ENCODE measurements around the gene CREBBP. TPM values are rescaled to one million over a fixed set of nuclear protein-coding genes. Genes with fewer than 3 reads are reported as not detected.
A peak's percentile ranks its signal among the peaks of the same experiment; 100 is the strongest.
"Not testable (repeated sequence)": the region's sequence is repeated elsewhere in the genome, so short reads cannot be mapped to it uniquely, and the experiment has no call there.

The CREBBP gene
- total RNA-seq, 1 donor from 2014 or later = 53.0 TPM

GRCh38 chr16:3717235-3718018, 163.1 kb downstream of the CREBBP start, which contains the start of gene TRAP1:
Gene TRAP1 (minus strand): TSS chr16:3717524. CDS start chr16:3717508, 16 bp downstream.
- Mint-ChIP-seq H3K4me3 (ENCODE audit: unreplicated experiment) (peak within 1 kb of the TSS; percentile 92), H3K27ac (ENCODE audit: unreplicated experiment) (peak within 1 kb of the TSS; percentile 93), H3K36me3 (ENCODE audit: low read depth, unreplicated experiment) (peaks cover 7% of the 10 kb centered on the region), H3K27me3 (ENCODE audit: low read depth, unreplicated experiment) (no peaks in the 10 kb centered on the region), H3K4me1 (ENCODE audit: low read depth, unreplicated experiment) (peaks cover 10% of the 10 kb centered on the region), H3K9me3 (ENCODE audit: unreplicated experiment) (no peaks in the 10 kb centered on the region)
- TF ChIP-seq CTCF (IDR thresholded peaks at IDR 0.05; ENCODE audit: insufficient read depth, low read depth, low read length) = no peak
- TF ChIP-seq EZH2 (IDR thresholded peaks at IDR 0.05; ENCODE audit: insufficient read depth, low read length) = no peak
- Histone ChIP-seq H3K27me3 (ENCODE audit: insufficient read depth, low read length) (no peaks in the 10 kb centered on the region), H3K4me3 (ENCODE audit: insufficient read depth, low read depth, low read length) (peak within 1 kb of the TSS; percentile 74), H3K79me2 (ENCODE audit: insufficient read depth, low read length) (peaks cover 44% of the 10 kb centered on the region), H4K20me1 (ENCODE audit: insufficient read depth, low read length) (peaks cover 23% of the 10 kb centered on the region), H3K9ac (ENCODE audit: low read length) (peak within 1 kb of the TSS; percentile 93), H3K4me2 (ENCODE audit: low read length) (peak within 1 kb of the TSS; percentile 96), H2AFZ (ENCODE audit: low read depth, low read length) (peak within 1 kb of the TSS; percentile 97), H3K27ac (ENCODE audit: low read depth, low read length) (peak within 1 kb of the TSS; percentile 85), H3K4me1 (ENCODE audit: insufficient read depth, low read length) (peaks cover 14% of the 10 kb centered on the region), H3K36me3 (ENCODE audit: insufficient read depth, low read length) (no peaks in the 10 kb centered on the region), H3K9me3 (ENCODE audit: insufficient read depth, low read depth, low read length) (no peaks in the 10 kb centered on the region)
- no peak for FAIRE-seq
- peak; percentile 54 for DNase-seq (ENCODE audit: low read depth)

GRCh38 chr16:3716831-3717234, 163.7 kb downstream of the CREBBP start:
- DNase-seq (ENCODE audit: low read depth) (no peak), FAIRE-seq (no peak)
- peak overlapping the region; percentile 57 for H3K27ac ChIP-seq (ENCODE audit: low read depth, low read length)

GRCh38 chr16:3715430-3715829, 165.1 kb downstream of the CREBBP start:
- Histone ChIP-seq H3K4me3 (ENCODE audit: insufficient read depth, low read depth, low read length) (no peak overlapping the region), H3K4me1 (ENCODE audit: insufficient read depth, low read length) (peaks cover 14% of the 10 kb centered on the region), H3K36me3 (ENCODE audit: insufficient read depth, low read length) (no peaks in the 10 kb centered on the region), H3K27me3 (ENCODE audit: insufficient read depth, low read length) (no peaks in the 10 kb centered on the region), H3K9ac (ENCODE audit: low read length) (no peak overlapping the region), H4K20me1 (ENCODE audit: insufficient read depth, low read length) (peaks cover 30% of the 10 kb centered on the region), H3K4me2 (ENCODE audit: low read length) (no peak overlapping the region), H3K27ac (ENCODE audit: low read depth, low read length) (no peak overlapping the region), H2AFZ (ENCODE audit: low read depth, low read length) (no peak overlapping the region), H3K9me3 (ENCODE audit: insufficient read depth, low read depth, low read length) (no peaks in the 10 kb centered on the region), H3K79me2 (ENCODE audit: insufficient read depth, low read length) (peaks cover 62% of the 10 kb centered on the region)
- no peaks in the 10 kb centered on the region for H3K9me3 Mint-ChIP-seq (ENCODE audit: unreplicated experiment)
- peaks cover 7% of the 10 kb centered on the region for H3K36me3 Mint-ChIP-seq (ENCODE audit: low read depth, unreplicated experiment)
- H3K4me1 Mint-ChIP-seq (ENCODE audit: low read depth, unreplicated experiment) = peaks cover 10% of the 10 kb centered on the region
- DNase-seq (ENCODE audit: low read depth) (no peak), FAIRE-seq (no peak)
- no peak overlapping the region for H3K27ac Mint-ChIP-seq (ENCODE audit: unreplicated experiment)
- no peaks in the 10 kb centered on the region for H3K27me3 Mint-ChIP-seq (ENCODE audit: low read depth, unreplicated experiment)
- TF ChIP-seq EZH2 (IDR thresholded peaks at IDR 0.05; ENCODE audit: insufficient read depth, low read length) = no peak
- TF ChIP-seq CTCF (IDR thresholded peaks at IDR 0.05; ENCODE audit: insufficient read depth, low read depth, low read length) = no peak
- H3K4me3 Mint-ChIP-seq (ENCODE audit: unreplicated experiment) = no peak overlapping the region

More at GRCh38 chr16:3716831-3717234, 163.7 kb downstream of the CREBBP start:
- Mint-ChIP-seq H3K36me3 (ENCODE audit: low read depth, unreplicated experiment) (peaks cover 7% of the 10 kb centered on the region), H3K9me3 (ENCODE audit: unreplicated experiment) (no peaks in the 10 kb centered on the region), H3K27ac (ENCODE audit: unreplicated experiment) (peak overlapping the region; percentile 80), H3K4me1 (ENCODE audit: low read depth, unreplicated experiment) (peaks cover 10% of the 10 kb centered on the region), H3K27me3 (ENCODE audit: low read depth, unreplicated experiment) (no peaks in the 10 kb centered on the region), H3K4me3 (ENCODE audit: unreplicated experiment) (peak overlapping the region; percentile 92)
- TF ChIP-seq EZH2 (IDR thresholded peaks at IDR 0.05; ENCODE audit: insufficient read depth, low read length) = no peak
- Histone ChIP-seq H3K9me3 (ENCODE audit: insufficient read depth, low read depth, low read length) (no peaks in the 10 kb centered on the region), H3K4me1 (ENCODE audit: insufficient read depth, low read length) (peaks cover 14% of the 10 kb centered on the region), H3K27me3 (ENCODE audit: insufficient read depth, low read length) (no peaks in the 10 kb centered on the region), H3K4me3 (ENCODE audit: insufficient read depth, low read depth, low read length) (peak overlapping the region; percentile 74), H3K4me2 (ENCODE audit: low read length) (peak overlapping the region; percentile 96), H4K20me1 (ENCODE audit: insufficient read depth, low read length) (peaks cover 25% of the 10 kb centered on the region), H3K36me3 (ENCODE audit: insufficient read depth, low read length) (no peaks in the 10 kb centered on the region), H2AFZ (ENCODE audit: low read depth, low read length) (peak overlapping the region; percentile 97), H3K9ac (ENCODE audit: low read length) (peak overlapping the region; percentile 93), H3K79me2 (ENCODE audit: insufficient read depth, low read length) (peaks cover 50% of the 10 kb centered on the region)

GRCh38 chr16:3714378-3714777, 166.1 kb downstream of the CREBBP start:
- H3K4me3 Mint-ChIP-seq (ENCODE audit: unreplicated experiment); H3K27ac ChIP-seq (ENCODE audit: low read depth, low read length); H3K36me3 ChIP-seq (ENCODE audit: insufficient read depth, low read length); H3K9me3 ChIP-seq (ENCODE audit: insufficient read depth, low read depth, low read length); FAIRE-seq; H3K27me3 ChIP-seq (ENCODE audit: insufficient read depth, low read length); H2AFZ ChIP-seq (ENCODE audit: low read depth, low read length); H3K9me3 Mint-ChIP-seq (ENCODE audit: unreplicated experiment); H3K27ac Mint-ChIP-seq (ENCODE audit: unreplicated experiment); DNase-seq (ENCODE audit: low read depth); H3K4me3 ChIP-seq (ENCODE audit: insufficient read depth, low read depth, low read length); H3K9ac ChIP-seq (ENCODE audit: low read length); H3K27me3 Mint-ChIP-seq (ENCODE audit: low read depth, unreplicated experiment); H3K4me2 ChIP-seq (ENCODE audit: low read length): not testable (repeated sequence)
- peaks cover 14% of the 10 kb centered on the region for H3K4me1 ChIP-seq (ENCODE audit: insufficient read depth, low read length)
- peaks cover 71% of the 10 kb centered on the region for H3K79me2 ChIP-seq (ENCODE audit: insufficient read depth, low read length)
- peaks cover 12% of the 10 kb centered on the region for H3K4me1 Mint-ChIP-seq (ENCODE audit: low read depth, unreplicated experiment)
- H3K36me3 Mint-ChIP-seq (ENCODE audit: low read depth, unreplicated experiment) = peaks cover 11% of the 10 kb centered on the region
- H4K20me1 ChIP-seq (ENCODE audit: insufficient read depth, low read length) = peaks cover 30% of the 10 kb centered on the region

Data from astrocyte (in vitro differentiated cells and primary cell).